ENCODE measurements around the gene TMA16. TPM values are rescaled to one million over a fixed set of nuclear protein-coding genes. Genes with fewer than 3 reads are reported as not detected.

The TMA16 gene
- total RNA-seq, 4 donors from 2014 or later, result 19.5 to 24.8 (median 23.4) TPM

- TF ChIP-seq POLR2A (IDR thresholded peaks at IDR 0.05), result no peak
- no peak for TF ChIP-seq CTCF (IDR thresholded peaks at IDR 0.05)
- intact Hi-C loops (cut with DNase I), result no loop called here
- Histone ChIP-seq H3K36me3 (no peaks in the 10 kb centered on the region), H3K4me1 (no peaks in the 10 kb centered on the region), H3K27ac (no peak overlapping the region), H3K4me3 (replicated peaks in 1 of 3) (no peak overlapping the region), H3K9me3 (no peaks in the 10 kb centered on the region), H3K27me3 (no peaks in the 10 kb centered on the region)
- no peak for DNase-seq
- 62 to 84% methylated on average over 4 of the region's 4 CpGs for WGBS, 2 donors
Observed at GRCh38 chr4:163566257-163566796, 71.8 kb downstream of the TMA16 start.

GRCh38 chr4:163568843-163569242 lies 74.4 kb downstream of the TMA16 start:
- Histone ChIP-seq H3K4me1 (no peaks in the 10 kb centered on the region), H3K27ac (no peak overlapping the region), H3K9me3 (no peaks in the 10 kb centered on the region), H3K36me3 (no peaks in the 10 kb centered on the region), H3K4me3 (replicated peaks in 1 of 3) (no peak overlapping the region), H3K27me3 (no peaks in the 10 kb centered on the region)
- WGBS, 2 donors, result 76 to 87% methylated on average over 2 of the region's 2 CpGs
- no peak for DNase-seq
- intact Hi-C loops (cut with DNase I), result no loop called here
- TF ChIP-seq POLR2A (IDR thresholded peaks at IDR 0.05), result no peak
- no peak for TF ChIP-seq CTCF (IDR thresholded peaks at IDR 0.05)

Other genes starting within 250 kb of the TMA16 start
- gene NPY1R, start 162.1 kb upstream of the TMA16 start, total RNA-seq, result 10 to 100 TPM in 2 of 4 donors, 1 to 10 TPM in 2; 5.7 to 16.7 (median 9.0) TPM
- under 1 TPM in 3 of 4 donors, not detected in 1; 0.22 to 0.67 (median 0.54) TPM for gene NPY5R, start 150.8 kb upstream of the TMA16 start, total RNA-seq
- under 1 TPM in 1 of 4 donors, not detected in 3; 0.13 TPM for gene TKTL2, start 20.9 kb upstream of the TMA16 start, total RNA-seq